Prostate gland (tissue), 2 donors: Measurements from ENCODE around the gene SHKBP1. TPM values are rescaled to one million over a fixed set of nuclear protein-coding genes. Genes with fewer than 3 reads are reported as not detected.

Source experiments
- DNase-seq: peaks from one replicate; pipeline ENCODE4 v3.0.0-alpha.2; 2019; ENCODE audit warnings: low spot score
- H3K27ac ChIP-seq, 2 donors: fragments of 200-600 bp; sonication (generic); 2 replicates each; pipeline ENCODE4 v1.5.1; 2017 to 2019
- H3K27me3 ChIP-seq: fragments of 200-600 bp; sonication (generic); replicated peaks from 2 replicates; pipeline ENCODE4 v1.5.1; 2019; ENCODE audit not compliant: insufficient read depth
- H3K36me3 ChIP-seq, 2 donors: fragments of 200-600 bp; sonication (generic); 1 replicate in 1 of 2; 2 replicates in 1 of 2; pipeline versions ENCODE4 v1.5.1 to v1.8.1; 2017 to 2019
- H3K4me1 ChIP-seq: fragments of 200-600 bp; sonication (generic); replicated peaks from 2 replicates; pipeline ENCODE4 v1.5.1; 2019
- H3K4me3 ChIP-seq, 2 donors: fragments of 200-600 bp; sonication (generic); 2 replicates each; pipeline ENCODE4 v1.5.1; 2017 to 2019
- H3K9me3 ChIP-seq: fragments of 200-600 bp; sonication (generic); 2 replicates; pipeline ENCODE4 v1.5.1; 2017
- POLR2A ChIP-seq: fragments of 450-650 bp; IDR thresholded peaks from one replicate; pipeline ENCODE4 v1.6.1; 2016; ENCODE audit warnings: antibody characterized with exemption, mild to moderate bottlenecking
- POLR2AphosphoS5 ChIP-seq: sonication (generic); formaldehyde crosslinking; IDR thresholded peaks from one replicate; pipeline ENCODE4 v1.6.1; 2017; ENCODE audit warnings: antibody characterized with exemption
- WGBS: methylation state at CpG from one replicate; pipeline ENCODE4 v1.1.5; 2018; 5-methylcytosine and 5-hydroxymethylcytosine counted together
- intact Hi-C: fragments of 100-400 bp; cut with DNase I; formaldehyde crosslinking; loops from one replicate; pipeline ENCODE4 v1.14.2; 2022
- total RNA-seq, 2 donors: library from RNA; depleted of rRNA; stranded (reverse); fragments of >200 nt; gene quantifications; one replicate each; pipeline ENCODE4 v1.1.0, GENCODE V29; 2016
- TF ChIP-seq, protein P1 (sequence below), 4 experiments: fragments of 200-600 bp in 2 of 4; fragments of 450-650 bp in 2 of 4; sonication (generic) in 2 of 4; IDR thresholded peaks; 1 replicate in 3 of 4; 2 replicates in 1 of 4; pipeline ENCODE4 v1.5.1; 2016 to 2019; ENCODE audit warnings: antibody characterized with exemption in 4 of 4, mild to moderate bottlenecking in 2 of 4, moderate library complexity in 2 of 4

Gene SHKBP1
- total RNA-seq, 2 donors from 2014 or later = 54.6 to 91.6 TPM

DNA sequence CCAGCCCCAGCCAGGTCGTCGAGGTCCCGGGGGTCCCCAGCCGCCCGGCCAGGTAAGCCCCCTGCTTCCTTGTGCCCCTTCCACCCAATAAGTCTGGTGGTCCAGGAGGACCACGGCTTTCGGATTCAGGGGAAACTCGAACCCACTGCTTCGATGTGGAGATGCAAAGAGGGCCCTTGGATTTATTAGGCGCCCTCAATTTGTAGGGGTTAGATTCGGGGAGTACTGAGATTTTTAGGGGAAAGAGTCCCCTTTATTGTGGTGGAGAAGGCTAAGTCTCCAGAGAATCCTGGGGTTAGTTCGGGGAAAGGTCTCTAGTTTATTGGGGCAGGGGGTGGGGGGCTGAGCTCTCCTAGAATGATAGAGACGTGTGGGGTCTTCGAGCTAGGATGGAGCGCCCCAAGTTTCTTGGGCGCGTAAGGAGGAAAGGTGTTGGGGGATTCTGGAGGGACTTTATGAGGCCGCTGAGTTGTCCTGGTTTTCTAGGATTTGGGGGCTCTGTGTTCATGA lies 20.7 kb downstream of the SHKBP1 start:
- peak overlapping the region; percentile 9 to 13 for H3K4me3 ChIP-seq
- no peaks in the 10 kb centered on the region for H3K36me3 ChIP-seq
- no peak overlapping the region for H3K27ac ChIP-seq
- no peak for DNase-seq
- H3K27me3 ChIP-seq = no peaks in the 10 kb centered on the region
- H3K9me3 ChIP-seq = no peaks in the 10 kb centered on the region
- whole genome bisulfite sequencing = 11% methylated on average over 18 of the region's 18 CpGs
- intact Hi-C loops = loop anchor here (5.0 to 10.0 kb wide), 4 partner anchors 55 to 290 kb away; partner anchors contain the start of gene SERTAD3
- peaks cover 14% of the 10 kb centered on the region for H3K4me1 ChIP-seq
- TF ChIP-seq, protein P1, sequence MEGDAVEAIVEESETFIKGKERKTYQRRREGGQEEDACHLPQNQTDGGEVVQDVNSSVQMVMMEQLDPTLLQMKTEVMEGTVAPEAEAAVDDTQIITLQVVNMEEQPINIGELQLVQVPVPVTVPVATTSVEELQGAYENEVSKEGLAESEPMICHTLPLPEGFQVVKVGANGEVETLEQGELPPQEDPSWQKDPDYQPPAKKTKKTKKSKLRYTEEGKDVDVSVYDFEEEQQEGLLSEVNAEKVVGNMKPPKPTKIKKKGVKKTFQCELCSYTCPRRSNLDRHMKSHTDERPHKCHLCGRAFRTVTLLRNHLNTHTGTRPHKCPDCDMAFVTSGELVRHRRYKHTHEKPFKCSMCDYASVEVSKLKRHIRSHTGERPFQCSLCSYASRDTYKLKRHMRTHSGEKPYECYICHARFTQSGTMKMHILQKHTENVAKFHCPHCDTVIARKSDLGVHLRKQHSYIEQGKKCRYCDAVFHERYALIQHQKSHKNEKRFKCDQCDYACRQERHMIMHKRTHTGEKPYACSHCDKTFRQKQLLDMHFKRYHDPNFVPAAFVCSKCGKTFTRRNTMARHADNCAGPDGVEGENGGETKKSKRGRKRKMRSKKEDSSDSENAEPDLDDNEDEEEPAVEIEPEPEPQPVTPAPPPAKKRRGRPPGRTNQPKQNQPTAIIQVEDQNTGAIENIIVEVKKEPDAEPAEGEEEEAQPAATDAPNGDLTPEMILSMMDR (IDR thresholded peaks at IDR 0.05) = no peak
- TF ChIP-seq POLR2AphosphoS5 (no peak), POLR2A (no peak)

DNA sequence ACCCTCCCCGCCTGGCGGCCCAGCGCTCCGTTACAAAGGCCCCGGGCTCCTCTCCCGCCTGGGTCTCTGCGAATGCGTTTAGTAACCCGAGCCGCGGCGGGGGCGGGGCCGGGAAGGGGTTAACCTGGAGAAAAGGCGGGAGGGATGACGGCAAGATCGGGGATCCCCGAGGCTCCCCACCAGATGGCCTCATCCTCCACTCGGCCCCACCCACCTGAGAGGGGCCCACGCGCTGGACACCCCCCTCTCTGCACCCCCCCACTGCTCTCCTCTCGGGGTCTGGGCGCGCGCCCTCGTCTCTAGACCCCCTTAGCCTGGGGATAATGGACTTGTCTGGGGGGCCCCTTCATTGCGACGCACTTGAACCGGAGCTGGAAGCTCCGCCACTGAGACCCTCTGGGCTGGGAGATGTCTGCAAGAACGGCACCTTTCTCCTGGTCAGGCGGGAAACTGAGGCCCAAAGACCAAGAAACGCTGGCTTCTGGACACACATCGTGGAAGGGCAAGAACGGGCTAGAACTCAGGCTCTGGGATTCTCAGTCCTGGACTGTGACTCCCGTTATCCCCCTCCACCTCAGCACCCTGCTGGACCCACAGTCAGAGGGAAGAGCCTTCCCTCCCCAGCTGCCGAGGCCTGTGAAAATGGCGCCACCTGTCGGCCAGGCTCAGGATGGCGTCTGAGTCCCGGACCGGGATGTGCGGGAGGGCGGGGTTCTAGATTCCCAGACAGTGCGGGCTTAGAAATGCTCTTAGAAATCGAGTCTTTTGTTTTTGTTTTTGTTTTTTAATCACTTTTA lies 21.6 kb downstream of the SHKBP1 start:
- Histone ChIP-seq H3K4me1 (peaks cover 21% of the 10 kb centered on the region), H3K27ac (peak overlapping the region in 1 of 2 donors; percentile 16), H3K36me3 (no peaks in the 10 kb centered on the region), H3K4me3 (no peak overlapping the region), H3K27me3 (no peaks in the 10 kb centered on the region), H3K9me3 (no peaks in the 10 kb centered on the region)
- intact Hi-C loops = loop anchor here (5.0 to 10.0 kb wide), 4 partner anchors 56 to 291 kb away; partner anchors contain the start of gene SERTAD3
- TF ChIP-seq, protein P1 (IDR thresholded peaks at IDR 0.05) = peak; percentile 95 to 96 (median 96)
- TF ChIP-seq POLR2AphosphoS5 (peak; percentile 77), POLR2A (no peak)
- DNase-seq = peak; percentile 81
- 0% methylated on average over 31 of the region's 46 CpGs for whole genome bisulfite sequencing

DNA sequence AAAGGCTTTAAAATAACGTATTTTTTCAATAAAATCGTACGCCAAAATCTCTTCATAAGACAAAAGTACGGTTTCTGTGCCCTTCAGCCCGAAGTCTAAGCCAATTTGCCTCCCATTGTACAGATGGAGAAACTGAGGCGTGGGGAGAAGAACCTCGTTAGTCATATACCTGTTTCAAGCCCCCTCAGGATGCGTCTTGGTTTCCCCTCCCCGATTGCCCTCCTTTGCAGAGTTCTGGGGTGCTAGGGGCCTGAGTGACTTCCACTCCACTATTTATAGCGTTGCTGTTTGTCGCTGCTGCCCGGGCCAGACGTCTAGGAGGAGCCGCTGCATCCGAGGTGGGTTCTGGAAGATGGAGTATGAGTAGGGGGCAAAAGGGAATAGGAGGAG lies 22.2 kb downstream of the SHKBP1 start:
- TF ChIP-seq POLR2AphosphoS5 (no peak), POLR2A (no peak)
- TF ChIP-seq, protein P1 (IDR thresholded peaks at IDR 0.05) = no peak
- H3K4me1 ChIP-seq = peaks cover 21% of the 10 kb centered on the region
- H3K36me3 ChIP-seq = no peaks in the 10 kb centered on the region
- no peak for DNase-seq
- H3K27ac ChIP-seq = peak overlapping the region in 1 of 2 donors; percentile 58
- intact Hi-C loops = loop anchor here (5.0 to 10.0 kb wide), 4 partner anchors 57 to 292 kb away; partner anchors contain the start of gene SERTAD3
- no peaks in the 10 kb centered on the region for H3K27me3 ChIP-seq
- H3K9me3 ChIP-seq = no peaks in the 10 kb centered on the region
- H3K4me3 ChIP-seq = no peak overlapping the region
- 13% methylated on average over 15 of the region's 15 CpGs for WGBS

DNA sequence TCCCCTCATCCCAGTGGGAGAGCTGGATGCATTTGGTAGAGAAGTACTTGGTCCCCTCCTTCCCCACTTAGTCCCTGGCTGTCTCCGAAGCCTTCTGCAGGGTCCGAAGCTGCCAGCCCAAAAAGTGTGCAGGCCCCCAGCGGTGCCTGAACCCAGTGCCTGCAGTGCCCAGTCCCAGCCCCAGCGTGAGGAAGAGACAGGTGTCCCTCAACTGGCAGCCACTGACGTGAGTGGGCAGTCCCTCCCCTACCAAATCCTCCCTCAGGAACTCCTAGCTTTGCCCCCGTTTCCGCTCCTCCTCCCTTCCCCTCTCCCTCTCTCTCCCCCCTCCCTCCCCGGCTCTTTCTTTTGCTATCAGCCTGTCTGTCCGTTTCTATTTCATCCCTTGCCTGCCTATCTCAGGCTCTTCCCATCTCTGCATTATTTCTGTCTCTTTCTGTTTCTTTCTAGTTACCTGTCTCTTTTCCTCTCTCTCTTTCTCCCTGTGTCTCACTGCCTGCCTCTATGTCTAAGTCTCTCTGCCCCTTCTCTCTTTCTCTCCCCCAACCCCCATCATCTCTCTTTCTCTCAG lies 22.7 kb downstream of the SHKBP1 start:
- intact Hi-C loops = loop anchor here (5.0 to 10.0 kb wide), 4 partner anchors 57 to 292 kb away; partner anchors contain the start of gene SERTAD3
- no peak for DNase-seq
- Histone ChIP-seq H3K4me3 (no peak overlapping the region), H3K36me3 (no peaks in the 10 kb centered on the region), H3K9me3 (no peaks in the 10 kb centered on the region), H3K4me1 (peaks cover 22% of the 10 kb centered on the region), H3K27me3 (no peaks in the 10 kb centered on the region), H3K27ac (peak overlapping the region; percentile 58 to 67)
- no peak for TF ChIP-seq POLR2AphosphoS5
- no peak for TF ChIP-seq POLR2A
- TF ChIP-seq, protein P1 (IDR thresholded peaks at IDR 0.05) = no peak
- 8% methylated on average over 9 of the region's 9 CpGs for WGBS
